Measurements from ENCODE around the gene TBX10. TPM values are rescaled to one million over a fixed set of nuclear protein-coding genes. Genes with fewer than 3 reads are reported as not detected.
"Not testable (repeated sequence)": the region's sequence is repeated elsewhere in the genome, so short reads cannot be mapped to it uniquely, and the experiment has no call there.

The TBX10 gene
- total RNA-seq, 1 experiment from 2014 or later: not detected

- H3K9me3 Mint-ChIP-seq; H4K20me1 ChIP-seq (ENCODE audit: control insufficient read depth, insufficient read depth, insufficient read length); H2AK5ac ChIP-seq (ENCODE audit: insufficient read length, low read length); H3K4ac ChIP-seq (ENCODE audit: low read depth, low read length); H3K23me2 ChIP-seq (ENCODE audit: insufficient read length, low read depth, low read length, poor library complexity, severe bottlenecking); H2AFZ ChIP-seq (ENCODE audit: low read length); H3K56ac ChIP-seq (ENCODE audit: insufficient read length, low read depth, low read length); H4K5ac ChIP-seq (ENCODE audit: insufficient read length, low read depth, low read length); H4K91ac ChIP-seq (ENCODE audit: insufficient read length, low read depth, low read length); H2BK120ac ChIP-seq (ENCODE audit: low read depth, low read length, poor library complexity, severe bottlenecking); H3K23ac ChIP-seq (ENCODE audit: insufficient read length, low read depth, low read length); H2BK5ac ChIP-seq (ENCODE audit: insufficient read length, low read length); H3K9me3 ChIP-seq (ENCODE audit: control insufficient read depth, low read depth, low read length); H3K4me1 ChIP-seq (ENCODE audit: insufficient read depth, low read length); H3K27ac ChIP-seq (ENCODE audit: insufficient read length, low read depth, low read length); H3K14ac ChIP-seq (ENCODE audit: insufficient read depth, low read length); H3T11ph ChIP-seq (ENCODE audit: low read length); H3K79me2 ChIP-seq (ENCODE audit: insufficient read depth, low read length); H2BK15ac ChIP-seq (ENCODE audit: low read depth, low read length); H3K18ac ChIP-seq (ENCODE audit: insufficient read length, low read depth, low read length); H4K8ac ChIP-seq (replicated peaks; ENCODE audit: insufficient read length, low read depth, low read length); H3K27me3 ChIP-seq (ENCODE audit: insufficient read depth, low read length); H2BK12ac ChIP-seq (ENCODE audit: insufficient read length, low read depth, low read length); H2BK20ac ChIP-seq (ENCODE audit: low read depth, low read length, poor library complexity, severe bottlenecking); H3K79me1 ChIP-seq (ENCODE audit: insufficient read depth, low read depth, low read length, poor library complexity, severe bottlenecking): not testable (repeated sequence)
- H3K4me1 Mint-ChIP-seq: peaks cover 50 to 59% of the 10 kb centered on the region in 2 experiments
- peak; percentile 94 for DNase-seq
- peaks cover 4 to 24% (median 13%) of the 10 kb centered on the region in 3 experiments; a peak in 6 of 7 replicates for H3K36me3 Mint-ChIP-seq (ENCODE audit: insufficient read depth in 1 of 3, low read depth in 3 of 3)
- peak overlapping the region; percentile 61 to 97 (median 94); a peak in 5 of 7 replicates for H3K27ac Mint-ChIP-seq
- peak overlapping the region; percentile 88 to 93 for H3K4me3 Mint-ChIP-seq
- H3K27me3 Mint-ChIP-seq (ENCODE audit: low read depth): peaks cover 44% of the 10 kb centered on the region
- H3K4me2 ChIP-seq (ENCODE audit: insufficient read depth, insufficient read length, low read length): peak overlapping the region; percentile 92
- peak overlapping the region; percentile 64 for H3K9ac ChIP-seq (ENCODE audit: extremely low read depth, insufficient read length, low read length)
- no CpG with 5 or more reads among the region's 33 CpGs for WGBS (ENCODE audit: extremely low coverage, insufficient read length, low lambda C conversion rate)
Measured at GRCh38 chr11:67619683-67620618, 19.6 kb downstream of the TBX10 start.

- not testable (repeated sequence) for H3K27me3 ChIP-seq (ENCODE audit: insufficient read depth, low read length); H4K8ac ChIP-seq (replicated peaks; ENCODE audit: insufficient read length, low read depth, low read length); H2BK12ac ChIP-seq (ENCODE audit: insufficient read length, low read depth, low read length); H3K18ac ChIP-seq (ENCODE audit: insufficient read length, low read depth, low read length); H3K79me1 ChIP-seq (ENCODE audit: insufficient read depth, low read depth, low read length, poor library complexity, severe bottlenecking); H2BK20ac ChIP-seq (ENCODE audit: low read depth, low read length, poor library complexity, severe bottlenecking); H3K27ac ChIP-seq (ENCODE audit: insufficient read length, low read depth, low read length); H3T11ph ChIP-seq (ENCODE audit: low read length); H3K27ac Mint-ChIP-seq; H3K79me2 ChIP-seq (ENCODE audit: insufficient read depth, low read length); H3K23me2 ChIP-seq (ENCODE audit: insufficient read length, low read depth, low read length, poor library complexity, severe bottlenecking); H4K20me1 ChIP-seq (ENCODE audit: control insufficient read depth, insufficient read depth, insufficient read length); H2AFZ ChIP-seq (ENCODE audit: low read length); H3K23ac ChIP-seq (ENCODE audit: insufficient read length, low read depth, low read length); H2BK120ac ChIP-seq (ENCODE audit: low read depth, low read length, poor library complexity, severe bottlenecking); H2BK15ac ChIP-seq (ENCODE audit: low read depth, low read length); H3K9me3 Mint-ChIP-seq; H3K9me3 ChIP-seq (ENCODE audit: control insufficient read depth, low read depth, low read length); H3K4me1 ChIP-seq (ENCODE audit: insufficient read depth, low read length); H3K4ac ChIP-seq (ENCODE audit: low read depth, low read length); H3K4me2 ChIP-seq (ENCODE audit: insufficient read depth, insufficient read length, low read length); H4K91ac ChIP-seq (ENCODE audit: insufficient read length, low read depth, low read length); H3K14ac ChIP-seq (ENCODE audit: insufficient read depth, low read length); H2BK5ac ChIP-seq (ENCODE audit: insufficient read length, low read length); H3K9ac ChIP-seq (ENCODE audit: extremely low read depth, insufficient read length, low read length); H3K56ac ChIP-seq (ENCODE audit: insufficient read length, low read depth, low read length); H4K5ac ChIP-seq (ENCODE audit: insufficient read length, low read depth, low read length); H2AK5ac ChIP-seq (ENCODE audit: insufficient read length, low read length)
- peaks cover 51 to 66% of the 10 kb centered on the region in 2 experiments for H3K4me1 Mint-ChIP-seq
- DNase-seq: peak; percentile 74
- H3K36me3 Mint-ChIP-seq (ENCODE audit: insufficient read depth in 1 of 3, low read depth in 3 of 3): peaks cover 4 to 21% (median 9%) of the 10 kb centered on the region in 3 experiments; a peak in 6 of 7 replicates
- H3K27me3 Mint-ChIP-seq (ENCODE audit: low read depth): peaks cover 42% of the 10 kb centered on the region
- no CpG with 5 or more reads among the region's 40 CpGs for WGBS (ENCODE audit: extremely low coverage, insufficient read length, low lambda C conversion rate)
- peak overlapping the region; percentile 88 to 93; a peak in 2 of 5 replicates for H3K4me3 Mint-ChIP-seq
Measured at GRCh38 chr11:67618901-67619659, 20.5 kb downstream of the TBX10 start.

All from H9 (cell line).